ENCODE data around the gene ERCC3. TPM values are rescaled to one million over a fixed set of nuclear protein-coding genes. Genes with fewer than 3 reads are reported as not detected.

The ERCC3 gene
- total RNA-seq, 1 experiment from 2014 or later, result 60.8 TPM

DNA sequence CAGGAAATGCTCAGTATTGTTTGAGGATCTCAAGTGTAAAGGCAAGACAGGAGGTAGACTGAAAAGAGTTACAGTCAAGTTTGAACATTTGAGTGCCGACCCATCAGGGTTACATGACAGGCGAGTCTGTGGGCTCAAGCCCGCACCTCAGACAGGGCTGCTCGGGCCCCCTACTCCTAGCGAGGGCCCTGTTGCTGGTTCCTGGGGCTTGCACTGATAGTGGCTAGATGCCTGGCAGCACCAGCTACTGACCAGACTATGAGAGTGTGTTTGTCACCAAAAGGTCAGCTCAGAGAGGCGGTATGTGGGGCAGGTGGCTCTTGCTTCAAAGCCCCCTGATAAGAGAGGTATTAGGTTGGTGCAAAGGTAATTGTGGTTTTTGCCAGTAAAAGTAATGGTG, 38.2 kb downstream of the ERCC3 start:
- H3T11ph ChIP-seq (ENCODE audit: low read length), result no peak overlapping the region
- H3K27me3 ChIP-seq (ENCODE audit: insufficient read depth, low read length), result no peaks in the 10 kb centered on the region
- no peaks in the 10 kb centered on the region for H3K79me2 ChIP-seq (ENCODE audit: insufficient read depth, low read length)
- H3K4me2 ChIP-seq (ENCODE audit: insufficient read depth, insufficient read length, low read length), result no peak overlapping the region
- H3K4me1 ChIP-seq (ENCODE audit: insufficient read depth, low read length), result no peaks in the 10 kb centered on the region
- no peaks in the 10 kb centered on the region for H4K20me1 ChIP-seq (ENCODE audit: control insufficient read depth, insufficient read depth, insufficient read length)
- no peaks in the 10 kb centered on the region for H3K27me3 Mint-ChIP-seq (ENCODE audit: low read depth)
- WGBS (ENCODE audit: extremely low coverage, insufficient read length, low lambda C conversion rate), result no CpG with 5 or more reads among the region's 6 CpGs
- H3K9ac ChIP-seq (ENCODE audit: extremely low read depth, insufficient read length, low read length), result no peak overlapping the region
- H2AFZ ChIP-seq (ENCODE audit: low read length), result no peak overlapping the region
- H2BK12ac ChIP-seq (ENCODE audit: insufficient read length, low read depth, low read length), result no peak overlapping the region
- H3K79me1 ChIP-seq (ENCODE audit: insufficient read depth, low read depth, low read length, poor library complexity, severe bottlenecking), result no peaks in the 10 kb centered on the region
- H2AK5ac ChIP-seq (ENCODE audit: insufficient read length, low read length), result no peak overlapping the region
- no peak overlapping the region for H2BK120ac ChIP-seq (ENCODE audit: low read depth, low read length, poor library complexity, severe bottlenecking)
- H3K36me3 Mint-ChIP-seq (ENCODE audit: insufficient read depth in 1 of 3, low read depth in 3 of 3), result peaks cover 19 to 48% (median 32%) of the 10 kb centered on the region in 3 experiments
- H4K8ac ChIP-seq (replicated peaks; ENCODE audit: insufficient read length, low read depth, low read length), result no peak overlapping the region
- H3K9me3 Mint-ChIP-seq, result no peaks in the 10 kb centered on the region
- DNase-seq, result no peak
- H3K56ac ChIP-seq (ENCODE audit: insufficient read length, low read depth, low read length), result no peak overlapping the region
- H2BK5ac ChIP-seq (ENCODE audit: insufficient read length, low read length), result no peak overlapping the region
- H4K91ac ChIP-seq (ENCODE audit: insufficient read length, low read depth, low read length), result no peak overlapping the region
- TF ChIP-seq, protein P1, sequence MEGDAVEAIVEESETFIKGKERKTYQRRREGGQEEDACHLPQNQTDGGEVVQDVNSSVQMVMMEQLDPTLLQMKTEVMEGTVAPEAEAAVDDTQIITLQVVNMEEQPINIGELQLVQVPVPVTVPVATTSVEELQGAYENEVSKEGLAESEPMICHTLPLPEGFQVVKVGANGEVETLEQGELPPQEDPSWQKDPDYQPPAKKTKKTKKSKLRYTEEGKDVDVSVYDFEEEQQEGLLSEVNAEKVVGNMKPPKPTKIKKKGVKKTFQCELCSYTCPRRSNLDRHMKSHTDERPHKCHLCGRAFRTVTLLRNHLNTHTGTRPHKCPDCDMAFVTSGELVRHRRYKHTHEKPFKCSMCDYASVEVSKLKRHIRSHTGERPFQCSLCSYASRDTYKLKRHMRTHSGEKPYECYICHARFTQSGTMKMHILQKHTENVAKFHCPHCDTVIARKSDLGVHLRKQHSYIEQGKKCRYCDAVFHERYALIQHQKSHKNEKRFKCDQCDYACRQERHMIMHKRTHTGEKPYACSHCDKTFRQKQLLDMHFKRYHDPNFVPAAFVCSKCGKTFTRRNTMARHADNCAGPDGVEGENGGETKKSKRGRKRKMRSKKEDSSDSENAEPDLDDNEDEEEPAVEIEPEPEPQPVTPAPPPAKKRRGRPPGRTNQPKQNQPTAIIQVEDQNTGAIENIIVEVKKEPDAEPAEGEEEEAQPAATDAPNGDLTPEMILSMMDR (conservative IDR thresholded peaks at IDR 0.05), result no peak
- H3K4ac ChIP-seq (ENCODE audit: low read depth, low read length), result no peak overlapping the region
- H3K27ac Mint-ChIP-seq, result peak overlapping the region in 2 of 3 experiments; percentile 21 to 61; a peak in 2 of 7 replicates
- no peak overlapping the region for H3K14ac ChIP-seq (ENCODE audit: insufficient read depth, low read length)
- no peaks in the 10 kb centered on the region for H3K9me3 ChIP-seq (ENCODE audit: control insufficient read depth, low read depth, low read length)
- no peak overlapping the region for H3K18ac ChIP-seq (ENCODE audit: insufficient read length, low read depth, low read length)
- H3K4me3 Mint-ChIP-seq, result no peak overlapping the region
- peaks cover 0 to 2% of the 10 kb centered on the region in 2 experiments; a peak in 1 of 4 replicates for H3K4me1 Mint-ChIP-seq
- H4K5ac ChIP-seq (ENCODE audit: insufficient read length, low read depth, low read length), result no peak overlapping the region
- H3K23me2 ChIP-seq (ENCODE audit: insufficient read length, low read depth, low read length, poor library complexity, severe bottlenecking), result no peaks in the 10 kb centered on the region
- H3K27ac ChIP-seq (ENCODE audit: insufficient read length, low read depth, low read length), result no peak overlapping the region
- no peak overlapping the region for H2BK20ac ChIP-seq (ENCODE audit: low read depth, low read length, poor library complexity, severe bottlenecking)
- H3K23ac ChIP-seq (ENCODE audit: insufficient read length, low read depth, low read length), result no peak overlapping the region
- no peak overlapping the region for H2BK15ac ChIP-seq (ENCODE audit: low read depth, low read length)
